HG03432 (cell line): ENCODE measurements around the gene LILRA6.
"Not testable (repeated sequence)": the region's sequence is repeated elsewhere in the genome, so short reads cannot be mapped to it uniquely, and the experiment has no call there.

Experiments
- ATAC-seq: cut with Tn5 transposase; IDR thresholded peaks from one replicate; pipeline ENCODE4 v1.9.1; 2021; ENCODE audit warnings: mild to moderate bottlenecking, moderate library complexity; ENCODE audit not compliant: unreplicated experiment

LILRA6 gene

DNA sequence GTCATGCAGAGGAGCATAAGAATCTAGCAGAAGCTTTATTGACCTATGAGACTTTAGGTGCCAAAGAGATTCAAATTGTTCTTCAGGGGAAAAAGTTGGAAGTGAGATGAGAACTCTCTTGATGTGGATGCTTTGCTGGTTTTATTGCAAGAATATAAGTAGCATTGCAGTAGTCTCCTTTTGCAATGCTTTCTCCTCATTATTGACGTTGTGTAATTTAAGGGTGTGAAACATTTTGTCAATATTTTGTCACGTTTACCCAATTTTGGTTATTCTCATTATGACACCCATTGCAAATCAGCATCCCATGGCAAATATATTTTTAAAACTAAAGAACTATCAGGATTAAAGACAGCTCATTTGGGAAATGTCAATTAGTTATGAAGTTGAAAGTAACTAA is 26.3 kb upstream of the LILRA6 start:
- no peak for ATAC-seq

GRCh38 chr19:54266133-54266532 is 23.5 kb upstream of the LILRA6 start:
- no peak for ATAC-seq

DNA sequence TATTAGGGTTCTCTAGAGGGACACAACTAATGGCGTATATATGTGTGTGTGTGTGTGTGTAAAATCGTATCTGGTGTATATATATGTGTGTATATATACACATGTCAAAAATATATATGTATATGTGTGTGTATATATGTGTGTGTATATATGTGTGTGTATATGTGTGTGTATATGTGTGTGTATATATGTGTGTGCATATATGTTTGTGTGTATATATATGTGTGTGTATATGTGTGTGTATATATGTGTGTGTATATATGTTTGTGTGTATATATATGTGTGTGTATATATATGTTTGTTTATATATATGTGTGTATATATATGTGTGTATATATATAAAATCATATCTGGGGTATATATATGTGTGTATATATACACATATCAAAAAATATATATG is 19.9 kb upstream of the LILRA6 start:
- ATAC-seq: no peak

DNA sequence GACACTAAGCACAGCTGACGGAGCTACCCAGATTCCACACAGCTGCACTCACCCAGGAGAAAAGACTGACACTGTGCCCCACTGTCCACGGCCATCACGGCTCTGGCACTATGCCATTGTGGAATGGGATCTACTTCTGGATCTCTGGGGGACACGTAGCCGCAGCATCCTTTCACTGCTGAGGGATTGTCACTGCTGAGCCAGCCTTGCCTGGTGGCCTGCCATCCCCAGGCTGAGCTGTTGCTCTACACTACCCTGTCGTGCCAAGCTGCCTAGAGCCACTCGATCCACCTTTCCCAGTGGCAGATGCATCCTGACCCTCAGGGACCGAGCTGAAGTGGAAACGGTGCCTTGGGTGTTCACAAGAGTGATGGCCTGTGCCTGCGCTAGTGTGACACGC is 19.5 kb upstream of the LILRA6 start:
- no peak for ATAC-seq

- no peak for ATAC-seq
These were observed 14.5 kb upstream of the LILRA6 start, which contains the start of gene LILRB5 for GRCh38 chr19:54257116-54257480. Gene LILRB5 (minus strand): TSS chr19:54257273. CDS start chr19:54257193, 80 bp downstream.

- ATAC-seq: no peak
These were observed 13.9 kb upstream of the LILRA6 start for GRCh38 chr19:54256250-54257115.

DNA sequence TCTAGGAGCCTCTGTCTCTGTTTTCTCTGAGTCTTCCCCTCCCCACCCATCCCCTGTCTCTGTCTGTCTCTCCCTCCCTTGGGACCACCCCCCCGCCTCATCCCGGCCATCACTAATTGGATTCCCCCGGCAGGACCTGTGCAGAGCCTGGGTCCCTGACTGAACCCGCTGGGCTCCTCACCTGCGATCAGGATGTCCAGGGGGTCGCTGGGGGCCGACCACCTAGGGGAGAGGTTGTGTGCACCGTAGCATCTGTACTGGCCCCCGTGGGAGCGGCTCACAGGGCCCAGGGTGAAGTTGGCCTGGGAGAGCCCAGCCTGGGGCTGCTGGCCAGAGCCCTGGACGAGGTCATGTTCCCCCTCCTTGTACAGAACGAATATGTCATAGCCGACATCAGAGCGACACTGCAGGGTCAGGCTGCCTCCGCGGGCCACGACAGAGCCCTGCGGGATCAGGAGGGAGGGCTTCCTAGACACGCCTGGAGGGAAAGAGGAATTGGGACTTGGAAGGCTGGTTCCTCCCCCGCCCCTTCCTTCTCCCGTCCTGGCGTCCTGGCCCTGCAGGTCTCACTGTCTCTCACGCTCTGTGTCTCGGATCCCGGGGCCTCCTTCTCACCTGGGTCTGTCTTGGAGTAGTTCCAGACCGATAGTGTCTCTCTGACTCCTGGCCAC is 12.7 kb upstream of the LILRA6 start:
- ATAC-seq: no peak

GRCh38 chr19:54254195-54254906 is 11.8 kb upstream of the LILRA6 start:
- ATAC-seq: no peak

DNA sequence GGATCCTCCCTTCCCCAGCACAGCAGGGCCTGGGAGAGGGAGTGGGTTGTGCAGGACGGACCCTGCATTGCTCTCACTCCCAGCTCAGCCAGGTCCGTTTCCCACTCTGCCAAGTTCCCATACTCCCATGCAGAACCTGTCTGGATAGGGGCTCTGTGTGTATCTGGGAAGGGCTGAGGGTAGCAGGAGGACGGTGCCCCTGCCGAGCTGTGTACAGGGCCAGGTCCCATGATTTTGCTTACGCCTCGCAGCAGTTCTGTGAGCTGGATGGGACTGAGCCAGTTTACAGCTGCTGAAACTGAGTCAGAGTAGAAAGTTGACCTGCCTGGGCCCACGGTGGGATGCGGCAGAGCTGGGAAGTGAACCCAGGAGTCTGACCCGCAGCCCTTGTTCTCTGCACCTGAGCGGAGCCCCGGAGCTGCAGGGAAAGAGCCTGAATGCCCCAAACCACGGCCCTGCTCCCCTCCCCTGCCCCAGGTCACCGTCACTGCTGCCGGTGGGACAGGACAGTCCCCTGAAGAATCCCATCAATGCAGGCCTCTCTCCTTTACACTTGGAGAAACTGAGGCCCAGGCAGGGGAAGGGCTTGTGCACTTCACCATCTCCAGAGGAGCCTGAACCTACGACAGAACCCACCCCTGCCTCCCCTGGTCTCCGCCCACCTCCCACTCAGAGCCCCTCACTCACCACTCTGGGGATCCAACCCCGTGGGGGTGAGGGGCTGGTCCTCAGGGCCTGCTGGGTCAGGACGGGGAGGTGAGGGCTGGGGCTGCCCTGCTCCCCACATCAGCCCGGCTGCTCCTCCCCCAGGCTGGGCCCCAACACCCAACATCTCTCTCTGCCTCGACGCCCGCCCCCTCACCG is 11.0 kb upstream of the LILRA6 start:
- ATAC-seq: no peak

DNA sequence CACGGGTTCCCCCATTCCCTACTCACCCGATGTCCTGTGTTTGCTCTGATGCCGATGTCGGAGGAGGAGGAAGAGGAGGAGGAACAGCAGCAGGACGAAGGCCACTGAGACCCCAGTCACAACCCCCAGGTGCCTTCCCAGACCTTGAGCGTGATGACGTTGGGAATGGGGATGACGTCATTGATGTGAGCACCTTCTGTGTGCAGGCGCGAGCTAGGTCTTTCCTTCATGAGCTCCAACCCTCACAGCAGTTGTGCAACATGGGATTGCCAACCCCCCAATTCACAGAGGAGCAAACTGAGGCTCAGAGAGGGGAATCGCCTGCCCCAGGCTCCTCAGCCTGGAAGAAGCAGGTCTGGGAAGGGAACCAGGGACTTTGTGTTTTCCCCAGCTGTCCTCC is 10.3 kb upstream of the LILRA6 start:
- no peak for ATAC-seq

- no peak for ATAC-seq
These were observed 9.7 kb upstream of the LILRA6 start for GRCh38 chr19:54252243-54252642.

- ATAC-seq: no peak
These were observed 5.5 kb upstream of the LILRA6 start for GRCh38 chr19:54248016-54248601.

DNA sequence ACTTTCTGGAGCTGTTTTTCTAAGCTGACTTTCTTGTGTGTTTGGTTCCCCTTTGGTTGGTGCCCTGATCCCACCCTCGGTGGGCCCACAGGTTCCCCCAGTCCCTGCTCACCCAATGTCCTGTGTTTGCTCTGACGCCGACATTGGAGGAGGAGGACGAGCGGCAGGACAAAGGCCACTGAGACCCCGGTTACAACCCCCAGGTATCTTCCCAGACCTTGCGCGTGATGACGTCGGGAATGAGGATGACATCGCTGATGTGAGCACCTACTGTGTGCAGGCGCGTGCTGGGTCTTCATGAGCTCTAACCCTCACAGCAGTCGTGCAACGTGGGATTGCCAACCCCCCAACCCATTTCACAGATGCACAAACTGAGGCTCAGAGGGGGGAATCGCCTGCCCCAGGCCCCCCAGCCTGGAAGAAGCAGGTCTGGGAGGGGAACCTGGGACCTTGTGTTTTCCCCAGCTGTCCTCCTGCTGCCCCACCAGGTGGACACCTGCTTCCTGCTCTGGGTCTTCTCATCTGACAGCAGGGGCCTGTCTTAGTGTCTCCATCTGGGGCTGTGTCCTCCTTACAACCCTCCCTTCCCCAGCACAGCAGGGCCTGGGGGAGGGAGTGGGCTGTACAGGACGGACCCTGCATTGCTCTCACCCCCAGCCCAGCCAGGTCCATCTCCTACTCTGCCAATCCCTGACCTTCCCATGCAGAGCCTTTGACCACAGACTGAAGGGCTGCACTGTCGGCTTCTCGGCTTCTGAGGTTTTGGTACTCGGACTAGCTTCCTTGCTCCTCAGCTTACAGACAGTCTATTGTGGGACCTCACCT is 4.7 kb upstream of the LILRA6 start:
- ATAC-seq: no peak

- no peak for ATAC-seq
These were observed 3.3 kb upstream of the LILRA6 start for GRCh38 chr19:54245936-54246335.

DNA sequence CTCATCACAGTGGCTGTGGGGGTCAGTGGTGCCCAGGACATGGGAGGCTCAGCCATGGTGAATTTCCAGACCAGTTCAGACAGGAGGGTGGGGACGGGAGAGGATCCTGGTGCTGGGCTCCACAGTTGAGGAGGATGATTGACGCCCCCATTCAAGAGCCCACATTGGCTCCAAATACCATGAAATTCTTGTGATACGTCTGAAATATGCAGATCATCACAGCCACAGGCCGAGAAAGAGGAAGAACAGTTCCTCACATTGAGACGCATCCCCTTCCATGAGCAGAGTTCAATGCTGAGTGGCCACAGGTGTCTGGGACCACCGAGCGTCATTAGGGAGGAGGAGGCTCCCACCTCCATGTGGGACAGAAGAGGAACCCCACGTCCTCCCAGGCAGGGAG is 1.2 kb upstream of the LILRA6 start:
- ATAC-seq: not testable (repeated sequence)

DNA sequence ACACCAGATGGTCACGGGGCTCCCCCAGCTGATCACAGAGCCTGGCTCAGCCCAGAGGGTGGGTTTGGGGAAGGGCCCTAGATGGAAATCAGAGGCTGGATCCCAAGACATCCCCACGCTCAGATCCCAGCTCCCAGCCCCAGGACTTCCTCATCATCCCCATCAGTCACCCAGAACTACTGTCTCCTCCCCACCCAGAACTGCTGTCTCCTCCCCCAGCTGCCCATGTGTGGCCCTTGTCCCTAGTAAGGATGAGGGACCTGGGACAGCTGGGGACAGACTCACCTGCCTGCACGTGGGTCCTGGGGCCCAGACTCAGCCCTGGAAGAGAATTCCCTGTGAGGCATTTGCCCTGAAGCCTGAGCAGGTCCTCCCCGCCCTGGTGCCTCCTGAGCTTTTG is 356 bp downstream of the LILRA6 start:
- ATAC-seq: not testable (repeated sequence)

DNA sequence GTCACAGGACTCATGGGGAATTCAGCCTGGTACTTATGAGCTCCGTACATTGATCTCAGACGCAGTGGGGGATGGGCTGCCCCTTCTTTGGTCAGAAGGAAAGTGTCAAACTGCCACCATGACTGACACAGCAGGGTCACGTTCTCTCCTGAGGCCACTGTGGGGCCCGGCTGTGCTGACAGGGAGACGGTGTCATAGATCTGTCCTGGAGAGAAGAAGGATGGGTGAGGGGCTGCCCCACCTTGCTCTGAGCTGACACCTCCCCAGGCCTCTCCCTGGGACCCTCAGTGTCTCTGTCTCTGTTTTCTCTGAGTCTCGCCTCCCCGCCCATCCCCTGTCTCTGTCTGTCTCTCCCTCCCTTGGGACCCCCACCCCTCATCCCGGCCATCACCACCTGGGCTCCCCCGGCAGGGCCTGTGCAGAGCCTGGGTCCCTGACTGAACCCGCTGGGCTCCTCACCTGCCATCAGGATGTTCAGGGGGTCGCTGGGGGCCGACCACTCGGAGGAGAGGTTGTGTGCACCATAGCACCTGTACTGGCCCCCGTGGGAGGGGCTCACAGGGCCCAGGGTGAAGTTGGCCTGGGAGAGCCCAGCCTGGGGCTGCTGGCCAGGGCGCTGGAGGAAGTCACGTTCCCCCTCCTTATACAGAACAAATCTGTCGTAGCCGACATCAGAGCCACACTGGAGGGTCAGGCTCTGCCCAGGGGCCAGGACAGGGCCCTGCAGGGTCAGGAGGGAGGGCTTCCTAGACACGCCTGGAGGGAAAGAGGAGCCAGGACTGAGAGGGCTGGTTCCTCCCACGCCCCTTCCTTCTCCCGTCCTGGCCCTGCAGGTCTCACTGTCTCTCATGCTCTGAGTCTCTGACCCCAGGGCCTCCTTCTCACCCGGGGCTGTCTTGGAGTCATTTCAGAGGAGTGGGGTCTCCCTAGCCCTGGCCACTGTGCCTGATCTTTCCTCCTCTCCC is 1.9 kb downstream of the LILRA6 start:
- ATAC-seq: not testable (repeated sequence)
